ENCODE results near the gene CFAP74.

- no peak for TF ChIP-seq CTCF (IDR thresholded peaks at IDR 0.05 in 4 of 5, conservative IDR thresholded peaks at IDR 0.05 in 1 of 5)
- no peak for TF ChIP-seq POLR2A (IDR thresholded peaks at IDR 0.05)
Measured at GRCh38 chr1:1924386-1924785, 79.2 kb downstream of the CFAP74 start.
